GM19035 (cell line): ENCODE results near the gene TRIM48.
"Not testable (repeated sequence)": the region's sequence is repeated elsewhere in the genome, so short reads cannot be mapped to it uniquely, and the experiment has no call there.

Source experiments
- ATAC-seq: cut with Tn5 transposase; IDR thresholded peaks from one replicate; pipeline ENCODE4 v1.9.1; 2021; ENCODE audit not compliant: unreplicated experiment

TRIM48 gene

GRCh38 chr11:55261855-55262254, at the start of gene TRIM48:
Gene TRIM48, plus strand, starts transcription at chr11:55262155. Its CDS starts 113 bp downstream, at chr11:55262268.
- not testable (repeated sequence) for ATAC-seq

GRCh38 chr11:55238316-55238715, 23.6 kb upstream of the TRIM48 start:
- not testable (repeated sequence) for ATAC-seq

GRCh38 chr11:55263081-55263480, 1.1 kb downstream of the TRIM48 start:
- no peak for ATAC-seq
